Left renal pelvis (tissue), 4 donors: ENCODE measurements around the gene WNT3A. TPM values are rescaled to one million over a fixed set of nuclear protein-coding genes. Genes with fewer than 3 reads are reported as not detected.

Source experiments
- DNase-seq, 4 donors: peaks; one replicate each; pipeline ENCODE4 v3.0.0-alpha.2; 2013; ENCODE audit warnings: low read depth in 4 of 4, low spot score in 3 of 4
- polyA plus RNA-seq, 4 donors: library from polyadenylated mRNA; unstranded; fragments of 120-200 nt; gene quantifications; one replicate each; pipeline ENCODE4 v1.2.1, GENCODE V29; 2013; ENCODE audit not compliant: insufficient read length in 4 of 4

The WNT3A gene
- polyA plus RNA-seq, 4 donors, result 0.09 to 0.16 (median 0.12) TPM; not detected in 1

GRCh38 chr1:228023294-228023639 is 16.5 kb downstream of the WNT3A start:
- no peak for DNase-seq

DNA sequence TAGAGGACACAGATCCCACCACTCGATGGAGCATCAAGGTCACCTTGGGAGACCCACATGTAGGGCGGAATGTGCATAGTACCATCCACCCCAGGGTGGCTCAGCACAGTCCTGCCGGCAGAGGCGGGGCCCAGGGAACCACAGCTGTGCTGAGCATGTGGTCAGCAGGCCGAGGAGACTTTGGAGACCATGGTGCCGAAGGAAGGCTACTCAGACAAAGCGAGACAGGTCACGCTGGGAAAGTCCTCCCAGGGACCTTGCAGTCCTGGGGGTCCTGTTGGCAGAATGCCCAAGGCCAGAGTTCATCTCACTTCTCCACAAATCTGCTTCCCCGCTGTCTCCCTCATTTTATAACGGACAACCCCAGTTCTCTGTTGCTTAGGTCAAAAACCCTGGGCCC is 22.5 kb downstream of the WNT3A start:
- DNase-seq, result no peak

GRCh38 chr1:228030451-228031201 is 23.8 kb downstream of the WNT3A start:
- no peak for DNase-seq

DNA sequence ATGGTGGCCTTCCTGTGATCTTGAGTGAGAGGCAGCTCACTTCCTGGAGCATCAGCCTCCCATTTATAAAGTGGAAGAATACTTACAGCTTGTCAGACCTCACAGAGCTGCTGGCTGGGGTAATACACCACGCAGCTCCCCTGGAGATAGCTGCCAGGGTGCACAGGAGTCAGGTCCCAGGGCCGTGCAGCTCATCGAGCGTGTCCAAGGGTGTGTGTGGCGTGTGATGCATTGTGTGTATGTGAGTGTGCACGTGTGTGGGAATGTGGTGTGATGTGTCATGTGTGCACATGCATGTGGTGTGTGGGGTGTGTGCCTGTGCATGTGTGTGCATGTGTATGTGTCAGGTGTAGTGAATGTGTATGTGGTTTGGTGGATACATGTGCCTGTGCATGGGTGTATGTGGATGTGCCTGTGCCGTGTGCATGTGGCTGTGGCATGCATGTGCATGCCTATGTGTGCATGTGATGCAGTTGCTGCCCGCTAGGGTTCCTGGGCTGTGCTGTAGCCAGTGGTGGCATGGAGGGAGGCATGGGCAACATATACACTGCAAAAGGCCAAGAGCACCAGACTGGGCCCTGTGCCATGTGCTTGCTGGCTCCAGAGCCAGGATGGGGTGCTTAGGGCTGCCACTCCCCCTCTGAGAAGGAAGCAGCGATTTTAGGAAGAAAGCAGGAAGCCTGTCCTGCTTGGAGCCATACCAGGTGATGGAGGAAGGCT is 24.6 kb downstream of the WNT3A start:
- no peak for DNase-seq

GRCh38 chr1:228032041-228032440 is 25.2 kb downstream of the WNT3A start:
- DNase-seq, result no peak

DNA sequence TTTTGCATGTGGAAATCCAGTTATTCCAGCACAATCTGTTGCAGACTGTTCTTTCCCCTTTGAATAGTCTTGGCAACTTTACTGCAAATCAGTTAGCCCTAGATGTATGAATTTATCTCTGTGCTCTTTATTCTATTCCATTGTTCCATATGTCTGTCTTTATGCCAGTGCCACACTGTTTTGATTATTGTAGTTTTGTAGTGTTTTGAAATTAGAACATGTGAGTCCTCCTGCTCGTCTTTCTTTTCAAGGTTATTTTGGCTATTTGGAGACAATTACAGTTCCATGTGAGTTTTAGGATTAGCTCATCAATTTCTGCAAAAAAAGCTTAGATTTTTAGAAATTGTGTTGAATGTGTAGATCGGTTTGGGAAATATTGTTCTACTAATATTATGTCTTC is 26.6 kb downstream of the WNT3A start:
- DNase-seq, result no peak

DNA sequence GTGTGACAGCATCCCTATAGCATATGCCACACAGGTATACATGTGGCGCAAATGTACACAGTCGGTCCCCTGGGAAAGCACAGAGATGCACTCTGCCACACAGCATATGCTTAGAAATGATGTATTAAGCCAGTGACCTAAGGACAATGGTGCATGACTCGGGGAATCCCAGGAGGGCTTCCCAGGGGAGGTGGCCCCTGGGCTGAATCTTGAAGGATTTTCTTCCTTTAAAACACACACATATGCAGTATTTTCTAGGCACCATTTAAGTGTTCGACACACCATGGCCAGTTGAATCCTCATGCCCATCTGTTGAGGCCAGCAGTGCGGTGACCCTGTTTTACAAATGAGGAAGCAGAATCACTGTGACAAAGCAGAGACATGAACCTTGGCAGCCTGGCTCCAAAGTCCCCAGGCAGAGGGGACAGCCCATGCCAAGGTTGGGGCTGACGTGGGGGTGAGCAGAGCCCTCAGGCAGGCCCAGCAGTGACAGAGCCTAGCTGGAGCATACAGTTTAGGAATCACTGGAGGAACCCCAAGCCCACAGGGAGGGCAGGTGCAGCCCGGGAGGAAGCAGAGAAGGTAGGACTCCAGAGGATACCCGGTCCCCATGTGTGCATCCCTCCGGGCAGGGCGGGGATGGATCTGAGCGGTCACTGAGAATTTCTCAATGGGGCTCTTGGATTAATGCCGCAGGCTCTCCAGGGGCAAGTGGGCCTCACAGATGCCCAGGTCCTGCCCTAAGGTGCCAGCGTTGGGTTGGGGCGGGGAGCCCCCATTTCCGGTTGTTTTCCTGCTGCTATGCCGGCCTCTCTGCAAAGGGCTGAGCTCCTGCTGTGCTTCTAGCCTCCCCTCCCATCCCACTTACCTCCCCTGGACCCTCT is 28.4 kb downstream of the WNT3A start:
- no peak for DNase-seq

DNA sequence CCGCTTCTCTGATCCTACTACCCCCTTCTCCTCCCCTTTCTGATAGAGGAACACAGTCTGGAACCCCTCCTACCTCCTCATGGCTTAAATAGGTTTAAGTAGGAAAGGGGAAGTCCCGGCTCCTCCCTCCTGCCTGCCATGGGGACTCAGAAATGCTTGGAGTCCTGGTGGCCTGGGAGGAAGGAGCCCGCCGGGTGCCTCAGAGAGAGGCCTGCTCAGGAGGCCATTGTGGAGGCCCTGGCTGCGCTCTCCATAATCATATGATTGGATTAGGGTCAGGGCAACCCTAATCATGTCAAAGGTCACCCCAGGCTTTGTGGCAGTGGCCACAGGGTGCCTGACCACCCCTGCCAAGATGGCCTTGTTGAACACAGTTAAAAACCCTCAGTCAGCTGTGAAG is 29.0 kb downstream of the WNT3A start:
- DNase-seq, result no peak

DNA sequence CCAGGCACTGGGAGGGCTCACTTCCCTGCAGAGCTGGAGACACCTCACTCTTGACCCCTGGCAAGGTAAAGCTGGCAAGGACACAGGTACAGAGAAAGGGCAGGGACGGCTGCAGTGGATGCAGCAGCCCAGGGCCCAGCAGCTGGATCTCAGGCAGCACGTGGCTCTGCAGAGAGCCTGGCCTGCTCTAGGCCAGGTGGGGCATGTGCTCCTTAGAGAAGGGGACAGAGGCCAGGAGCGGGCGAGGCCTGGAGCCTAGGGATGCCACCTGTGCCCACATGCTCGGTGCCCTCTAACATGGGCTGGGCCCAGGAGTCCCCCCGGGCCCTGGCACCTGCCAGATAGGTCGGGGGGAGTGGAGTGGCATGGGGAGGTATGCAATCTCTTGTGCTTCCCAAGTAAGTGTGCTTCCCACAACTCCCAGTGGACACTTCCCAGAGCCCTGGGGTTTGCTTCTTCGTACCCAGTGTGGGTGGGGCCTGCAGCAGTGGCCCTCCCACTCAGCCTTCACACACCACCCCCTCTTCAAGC is 30.0 kb downstream of the WNT3A start:
- DNase-seq, result no peak

- DNase-seq, result no peak
These were observed 30.9 kb downstream of the WNT3A start for GRCh38 chr1:228037401-228038386.

GRCh38 chr1:228038387-228039005 is 31.7 kb downstream of the WNT3A start:
- DNase-seq, result no peak

DNA sequence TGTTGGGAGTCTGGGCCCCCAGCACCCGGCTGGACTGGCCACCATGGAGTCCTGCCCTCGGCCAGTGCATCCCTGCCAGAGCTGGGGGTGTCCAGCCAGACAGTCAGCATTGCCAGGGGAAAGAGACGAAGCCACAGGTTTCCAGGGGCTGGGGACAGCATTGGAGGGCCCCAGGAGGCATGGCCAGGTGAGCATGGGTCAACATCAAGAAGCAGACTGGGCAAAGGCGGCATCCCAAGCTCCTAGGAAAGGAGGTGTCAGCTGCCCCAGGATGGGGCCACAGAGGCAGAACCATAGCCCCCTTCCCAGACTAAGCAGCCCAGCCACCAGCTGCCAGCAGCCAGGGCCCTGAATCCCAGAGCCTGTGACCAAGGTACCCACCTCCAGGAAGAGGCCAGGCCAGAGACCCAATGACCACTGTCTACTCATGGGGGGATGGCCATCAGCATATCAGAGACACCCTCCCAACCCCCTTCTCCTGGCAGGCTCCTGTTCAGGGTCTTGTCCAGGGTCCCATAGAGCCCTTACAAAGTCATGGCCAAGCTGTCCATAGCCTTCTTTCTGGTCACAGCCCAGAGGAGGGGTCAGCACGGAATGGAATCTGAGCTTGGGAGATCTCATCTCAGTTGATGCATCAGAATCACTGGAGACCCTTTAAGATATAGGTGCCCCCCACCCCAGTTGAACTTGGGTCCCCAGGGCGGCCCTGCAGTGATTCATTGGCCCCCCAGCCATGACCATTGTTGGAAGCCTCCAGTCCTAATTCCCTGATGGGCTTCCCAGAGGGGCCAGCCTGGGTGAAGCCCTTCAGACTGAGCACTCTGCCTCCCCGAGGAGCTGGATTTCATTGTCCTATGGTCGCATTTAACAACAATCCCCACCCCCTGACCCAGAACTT is 32.5 kb downstream of the WNT3A start:
- no peak for DNase-seq

DNA sequence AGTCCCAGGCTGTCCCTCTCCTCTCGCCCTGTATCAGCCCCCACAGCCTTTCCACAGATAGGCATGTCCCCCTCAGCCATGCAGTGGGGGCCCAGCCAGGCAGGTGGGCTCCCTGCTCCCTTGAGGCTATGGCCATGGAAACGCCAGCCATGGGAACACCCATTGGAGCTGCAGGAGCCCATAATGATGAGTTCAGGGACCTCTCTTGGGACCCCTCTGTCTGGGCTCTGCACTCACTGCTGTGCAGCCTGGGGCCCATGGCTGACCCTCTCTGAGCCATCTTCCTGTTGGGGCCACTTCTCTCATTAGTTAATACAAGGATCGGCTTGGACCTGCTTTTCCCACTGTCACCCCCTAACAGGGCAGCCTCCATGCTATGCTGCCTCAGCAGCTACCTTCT is 33.2 kb downstream of the WNT3A start:
- no peak for DNase-seq

- no peak for DNase-seq
These were observed 34.5 kb downstream of the WNT3A start for GRCh38 chr1:228041316-228041715.

GRCh38 chr1:228042508-228042907 is 35.7 kb downstream of the WNT3A start:
- no peak for DNase-seq

GRCh38 chr1:228043281-228043848 is 36.6 kb downstream of the WNT3A start:
- no peak for DNase-seq

GRCh38 chr1:228044961-228045360 is 38.2 kb downstream of the WNT3A start:
- DNase-seq, result no peak

- no peak for DNase-seq
These were observed 38.6 kb downstream of the WNT3A start for GRCh38 chr1:228045405-228045804.
